ENCODE results near the gene APBA1. TPM values are rescaled to one million over a fixed set of nuclear protein-coding genes. Genes with fewer than 3 reads are reported as not detected.

Gene APBA1
- 1 to 10 TPM; 6.3 to 7.5 TPM for total RNA-seq

GRCh38 chr9:69671879-69672595 is at the start of gene APBA1:
Gene APBA1 (minus strand): TSS chr9:69672371.
- intact Hi-C loops (cut with DNase I) = loop anchor here (5.0 kb wide), 2 partner anchors 85 to 200 kb away; no protein-coding TSS in a partner anchor
- H3K9ac ChIP-seq (ENCODE audit: low read depth in 2 of 2, low read length in 2 of 2) = peak within 1 kb of the TSS; percentile 72 to 79
- no peaks in the 10 kb centered on the region for H3K4me1 ChIP-seq

GRCh38 chr9:69719983-69720382 is 47.8 kb upstream of the APBA1 start:
- peak overlapping the region in 1 of 2 donors; percentile 49 for H3K9ac ChIP-seq (ENCODE audit: low read depth in 2 of 2, low read length in 2 of 2)
- intact Hi-C loops (cut with DNase I) = no loop called here
- no peaks in the 10 kb centered on the region for H3K27me3 ChIP-seq
- no peak overlapping the region for H3K4me3 ChIP-seq
- no peaks in the 10 kb centered on the region for H3K9me3 ChIP-seq
- no peak for TF ChIP-seq CTCF (IDR thresholded peaks at IDR 0.05)
- H3K27ac ChIP-seq = peak overlapping the region; percentile 74
- H3K36me3 ChIP-seq = no peaks in the 10 kb centered on the region
- DNase-seq = no peak
- peaks cover 9% of the 10 kb centered on the region for H3K4me1 ChIP-seq

More at GRCh38 chr9:69671879-69672595, at the start of gene APBA1:
- H3K9me3 ChIP-seq = no peaks in the 10 kb centered on the region
- DNase-seq = peak; percentile 66
- peak within 1 kb of the TSS; percentile 81 for H3K27ac ChIP-seq
- no peaks in the 10 kb centered on the region for H3K27me3 ChIP-seq
- H3K36me3 ChIP-seq = no peaks in the 10 kb centered on the region
- H3K4me3 ChIP-seq = peak within 1 kb of the TSS; percentile 77
- TF ChIP-seq CTCF (IDR thresholded peaks at IDR 0.05) = no peak

GRCh38 chr9:69719367-69719766 is 47.2 kb upstream of the APBA1 start:
- TF ChIP-seq CTCF (IDR thresholded peaks at IDR 0.05) = no peak
- no peaks in the 10 kb centered on the region for H3K36me3 ChIP-seq

GRCh38 chr9:69718218-69718617 is 46.0 kb upstream of the APBA1 start:
- H3K4me1 ChIP-seq = peaks cover 9% of the 10 kb centered on the region
- H3K27me3 ChIP-seq = no peaks in the 10 kb centered on the region
- peak overlapping the region; percentile 74 for H3K27ac ChIP-seq
- H3K9ac ChIP-seq (ENCODE audit: low read depth in 2 of 2, low read length in 2 of 2) = no peak overlapping the region
- no peaks in the 10 kb centered on the region for H3K9me3 ChIP-seq
- no peak for TF ChIP-seq CTCF (IDR thresholded peaks at IDR 0.05)
- no peaks in the 10 kb centered on the region for H3K36me3 ChIP-seq
- no peak overlapping the region for H3K4me3 ChIP-seq
- intact Hi-C loops (cut with DNase I) = no loop called here
- DNase-seq = peak; percentile 48

More at GRCh38 chr9:69719367-69719766, 47.2 kb upstream of the APBA1 start:
- intact Hi-C loops (cut with DNase I) = no loop called here
- Histone ChIP-seq H3K4me3 (no peak overlapping the region), H3K4me1 (peaks cover 9% of the 10 kb centered on the region), H3K9ac (ENCODE audit: low read depth in 2 of 2, low read length in 2 of 2) (no peak overlapping the region), H3K9me3 (no peaks in the 10 kb centered on the region), H3K27ac (peak overlapping the region; percentile 74), H3K27me3 (no peaks in the 10 kb centered on the region)
- DNase-seq = no peak

GRCh38 chr9:69715825-69716224 is 43.7 kb upstream of the APBA1 start:
- intact Hi-C loops (cut with DNase I) = no loop called here
- Histone ChIP-seq H3K27ac (peak overlapping the region; percentile 48), H3K4me1 (peaks cover 9% of the 10 kb centered on the region), H3K27me3 (no peaks in the 10 kb centered on the region), H3K4me3 (no peak overlapping the region), H3K36me3 (no peaks in the 10 kb centered on the region), H3K9ac (ENCODE audit: low read depth in 2 of 2, low read length in 2 of 2) (no peak overlapping the region), H3K9me3 (no peaks in the 10 kb centered on the region)
- no peak for DNase-seq
- TF ChIP-seq CTCF (IDR thresholded peaks at IDR 0.05) = no peak

All from colonic mucosa (tissue), 4 donors.